Endothelial cell (in vitro differentiated cells): ENCODE results near the gene DOCK11. TPM values are rescaled to one million over a fixed set of nuclear protein-coding genes. Genes with fewer than 3 reads are reported as not detected.

Experiments
- DNase-seq: peaks from one replicate; pipeline ENCODE4 v3.0.0; 2021; ENCODE audit warnings: low spot score
- H3K27ac Mint-ChIP-seq: one replicate; pipeline ENCODE4 v1.8.0; 2021; ENCODE audit warnings: mixed read lengths, inconsistent platforms; ENCODE audit not compliant: unreplicated experiment
- H3K27me3 Mint-ChIP-seq: one replicate; pipeline ENCODE4 v1.8.0; 2021; ENCODE audit warnings: mild to moderate bottlenecking, moderate library complexity, mixed read lengths, inconsistent platforms; ENCODE audit not compliant: unreplicated experiment
- H3K36me3 Mint-ChIP-seq: one replicate; pipeline ENCODE4 v1.8.0; 2021; ENCODE audit warnings: mild to moderate bottlenecking, low read depth, mixed read lengths, inconsistent platforms; ENCODE audit not compliant: unreplicated experiment
- H3K4me1 Mint-ChIP-seq: one replicate; pipeline ENCODE4 v1.8.0; 2021; ENCODE audit warnings: mild to moderate bottlenecking, mixed read lengths, inconsistent platforms; ENCODE audit not compliant: unreplicated experiment
- H3K4me3 Mint-ChIP-seq: one replicate; pipeline ENCODE4 v1.8.0; 2021; ENCODE audit warnings: mild to moderate bottlenecking, mixed read lengths, inconsistent platforms; ENCODE audit not compliant: unreplicated experiment
- H3K9me3 Mint-ChIP-seq: one replicate; pipeline ENCODE4 v1.8.0; 2021; ENCODE audit warnings: mixed read lengths, inconsistent platforms; ENCODE audit not compliant: unreplicated experiment
- CTCF ChIP-seq: fragments of 200-600 bp; sonication (generic); IDR thresholded peaks from one replicate; pipeline ENCODE4 v1.5.0; 2021; ENCODE audit warnings: antibody characterized with exemption; ENCODE audit not compliant: unreplicated experiment
- total RNA-seq: library from RNA; stranded (reverse); fragmentation: NEBNext Ultra II Directional; extraction: Animal tissue kit (Norgen Biotek cat#: 25700); gene quantifications from one replicate; pipeline ENCODE4 v1.2.1, GENCODE V29; 2021; ENCODE audit not compliant: unreplicated experiment

Gene DOCK11
- total RNA-seq, 1 donor from 2014 or later: 10.9 TPM

- no peak for DNase-seq
- peaks cover 2% of the 10 kb centered on the region for H3K27me3 Mint-ChIP-seq
- no peaks in the 10 kb centered on the region for H3K9me3 Mint-ChIP-seq
- peaks cover 11% of the 10 kb centered on the region for H3K4me1 Mint-ChIP-seq
- no peaks in the 10 kb centered on the region for H3K36me3 Mint-ChIP-seq
- no peak for TF ChIP-seq CTCF
- H3K27ac Mint-ChIP-seq: no peak overlapping the region
- no peak overlapping the region for H3K4me3 Mint-ChIP-seq
Observed at GRCh38 chrX:118502161-118502789, 6.7 kb downstream of the DOCK11 start.

GRCh38 chrX:118503260-118504041 lies 7.8 kb downstream of the DOCK11 start:
- no peaks in the 10 kb centered on the region for H3K9me3 Mint-ChIP-seq
- H3K4me1 Mint-ChIP-seq: peaks cover 11% of the 10 kb centered on the region
- TF ChIP-seq CTCF: no peak
- peak overlapping the region; percentile 77 for H3K27ac Mint-ChIP-seq
- H3K27me3 Mint-ChIP-seq: peaks cover 2% of the 10 kb centered on the region
- H3K4me3 Mint-ChIP-seq: peak overlapping the region; percentile 29
- no peak for DNase-seq
- no peaks in the 10 kb centered on the region for H3K36me3 Mint-ChIP-seq

GRCh38 chrX:118504581-118504980 lies 9.0 kb downstream of the DOCK11 start:
- TF ChIP-seq CTCF: no peak
- Mint-ChIP-seq H3K9me3 (no peaks in the 10 kb centered on the region), H3K27ac (no peak overlapping the region), H3K4me3 (no peak overlapping the region), H3K4me1 (peaks cover 11% of the 10 kb centered on the region), H3K27me3 (peaks cover 2% of the 10 kb centered on the region), H3K36me3 (no peaks in the 10 kb centered on the region)
- no peak for DNase-seq

DNA sequence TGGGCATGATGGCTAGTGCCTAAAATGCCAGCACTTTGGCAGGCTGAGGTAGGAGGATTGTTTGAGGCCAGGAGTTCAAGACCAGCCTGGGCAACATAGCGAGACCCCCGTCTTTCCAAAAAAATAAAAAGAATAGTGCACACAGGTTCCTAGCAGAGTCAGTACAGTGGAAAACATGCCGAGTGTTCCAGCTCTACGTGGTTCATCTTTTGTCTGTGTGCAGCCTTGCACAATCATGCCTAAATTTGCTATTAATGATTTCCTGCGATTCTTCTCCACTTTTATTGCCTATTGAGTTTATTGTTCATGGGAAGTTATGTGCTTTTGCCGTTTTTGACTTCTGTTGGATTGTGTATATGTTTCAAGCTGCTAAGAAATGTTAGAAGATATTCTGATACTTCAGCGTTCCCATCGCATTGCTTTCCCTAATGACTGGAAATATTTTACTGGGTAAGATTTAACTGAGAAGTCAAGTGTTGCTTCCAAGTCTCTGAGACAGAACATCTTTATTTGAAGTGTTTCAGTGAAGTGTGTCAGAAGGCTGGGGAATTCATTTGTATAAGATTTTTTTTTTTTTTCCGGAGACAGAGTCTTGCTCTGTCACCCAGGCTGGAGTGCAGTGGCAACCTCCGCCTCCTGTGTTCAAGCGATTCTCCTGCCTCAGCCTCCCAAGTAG lies 11.3 kb downstream of the DOCK11 start:
- TF ChIP-seq CTCF: no peak
- Mint-ChIP-seq H3K4me1 (peaks cover 11% of the 10 kb centered on the region), H3K36me3 (no peaks in the 10 kb centered on the region), H3K4me3 (no peak overlapping the region), H3K27me3 (peaks cover 2% of the 10 kb centered on the region), H3K27ac (no peak overlapping the region), H3K9me3 (no peaks in the 10 kb centered on the region)
- DNase-seq: no peak
